Iris pigment epithelial cell (primary cell): ENCODE results near the gene GRIA1.

Experiments used
- DNase-seq: peaks from one replicate; pipeline ENCODE4 v3.0.0-alpha.2; 2011; ENCODE audit warnings: low read depth

GRIA1 gene

GRCh38 chr5:153498516-153498915 is 8.0 kb downstream of the GRIA1 start:
- DNase-seq, result no peak

- DNase-seq, result no peak
Measured at GRCh38 chr5:153500178-153500577, 9.7 kb downstream of the GRIA1 start.

- no peak for DNase-seq
Measured at GRCh38 chr5:153504726-153505125, 14.3 kb downstream of the GRIA1 start.

- DNase-seq, result no peak
Measured at GRCh38 chr5:153508700-153509099, 18.2 kb downstream of the GRIA1 start.

- DNase-seq, result no peak
Measured at GRCh38 chr5:153511622-153512021, 21.2 kb downstream of the GRIA1 start.

GRCh38 chr5:153513156-153513555 is 22.7 kb downstream of the GRIA1 start:
- DNase-seq, result peak; percentile 47

- peak; percentile 75 for DNase-seq
Measured at GRCh38 chr5:153515301-153515700, 24.8 kb downstream of the GRIA1 start.

- no peak for DNase-seq
Measured at GRCh38 chr5:153516504-153517240, 26.2 kb downstream of the GRIA1 start.

- no peak for DNase-seq
Measured at GRCh38 chr5:153517241-153517611, 26.8 kb downstream of the GRIA1 start.

- DNase-seq, result no peak
Measured at GRCh38 chr5:153520137-153520536, 29.7 kb downstream of the GRIA1 start.

GRCh38 chr5:153520952-153521351 is 30.5 kb downstream of the GRIA1 start:
- DNase-seq, result peak; percentile 50

- DNase-seq, result peak; percentile 65
Measured at GRCh38 chr5:153523211-153523610, 32.7 kb downstream of the GRIA1 start.

GRCh38 chr5:153523831-153524230 is 33.4 kb downstream of the GRIA1 start:
- DNase-seq, result peak; percentile 77

GRCh38 chr5:153525536-153525935 is 35.1 kb downstream of the GRIA1 start:
- DNase-seq, result no peak

GRCh38 chr5:153530357-153531143 is 40.1 kb downstream of the GRIA1 start:
- no peak for DNase-seq

- DNase-seq, result no peak
Measured at GRCh38 chr5:153533546-153533945, 43.1 kb downstream of the GRIA1 start.

GRCh38 chr5:153534102-153534501 is 43.6 kb downstream of the GRIA1 start:
- DNase-seq, result no peak

- DNase-seq, result no peak
Measured at GRCh38 chr5:153537207-153537606, 46.7 kb downstream of the GRIA1 start.

- DNase-seq, result no peak
Measured at GRCh38 chr5:153539983-153540382, 49.5 kb downstream of the GRIA1 start.

- peak; percentile 40 for DNase-seq
Measured at GRCh38 chr5:153542536-153542935, 52.1 kb downstream of the GRIA1 start.

GRCh38 chr5:153543288-153543687 is 52.8 kb downstream of the GRIA1 start:
- DNase-seq, result peak; percentile 81

GRCh38 chr5:153543959-153544470 is 53.5 kb downstream of the GRIA1 start:
- DNase-seq, result no peak

- no peak for DNase-seq
Measured at GRCh38 chr5:153544706-153545105, 54.2 kb downstream of the GRIA1 start.
